Naive B cell (primary cell): ENCODE data around the gene DMXL2. TPM values are rescaled to one million over a fixed set of nuclear protein-coding genes. Genes with fewer than 3 reads are reported as not detected.
A peak's percentile ranks its signal among the peaks of the same experiment; 100 is the strongest.
"Not testable (repeated sequence)": the region's sequence is repeated elsewhere in the genome, so short reads cannot be mapped to it uniquely, and the experiment has no call there.

Experiments used
- ATAC-seq, 2 donors: fragments of 150-1000 bp; cut with Tn5 transposase; 2 replicates each; pipeline ENCODE4 v1.10.0; 2021; ENCODE audit warnings: low read depth in 2 of 2, mild to moderate bottlenecking in 2 of 2, moderate library complexity in 2 of 2
- DNase-seq: peaks from one replicate; pipeline ENCODE4 v3.0.0; 2022
- H3K27ac Mint-ChIP-seq, 6 donors: one replicate each; pipeline ENCODE4 v1.8.0; 2020 to 2022; ENCODE audit warnings: mild to moderate bottlenecking in 6 of 6, mixed read lengths in 6 of 6, moderate library complexity in 5 of 6, inconsistent platforms in 2 of 6
- H3K27me3 Mint-ChIP-seq, 3 donors: one replicate each; pipeline ENCODE4 v1.8.0; 2021 to 2022; ENCODE audit warnings: mixed read lengths in 3 of 3, mild to moderate bottlenecking in 1 of 3
- H3K36me3 Mint-ChIP-seq, 2 donors: one replicate each; pipeline ENCODE4 v1.8.0; 2020 to 2022; ENCODE audit warnings: mixed read lengths in 2 of 2, inconsistent platforms in 1 of 2, mild to moderate bottlenecking in 1 of 2
- H3K4me1 Mint-ChIP-seq, 3 donors: one replicate each; pipeline ENCODE4 v1.8.0; 2020 to 2022; ENCODE audit warnings: mixed read lengths in 3 of 3, inconsistent platforms in 1 of 3, mild to moderate bottlenecking in 1 of 3, moderate library complexity in 1 of 3
- H3K4me3 Mint-ChIP-seq, 8 donors: one replicate each; pipeline ENCODE4 v1.8.0; 2020 to 2022; ENCODE audit warnings: mild to moderate bottlenecking in 8 of 8, mixed read lengths in 8 of 8, moderate library complexity in 8 of 8, inconsistent platforms in 2 of 8
- H3K9me3 Mint-ChIP-seq, 7 donors: one replicate each; pipeline ENCODE4 v1.8.0; 2020 to 2022; ENCODE audit warnings: mixed read lengths in 7 of 7, mild to moderate bottlenecking in 5 of 7, inconsistent platforms in 2 of 7, moderate library complexity in 1 of 7
- polyA plus RNA-seq, 6 donors: library from polyadenylated mRNA; unstranded; fragments of 300-500 nt; fragmentation: Illumina TruSeq; gene quantifications; one replicate each; pipeline ENCODE4 v1.2.3, GENCODE V29; 2021; ENCODE audit warnings: low read depth in 6 of 6

DMXL2 gene
- polyA plus RNA-seq, 6 donors from 2014 or later, result 0.10 to 0.14 TPM; not detected in 4

DNA sequence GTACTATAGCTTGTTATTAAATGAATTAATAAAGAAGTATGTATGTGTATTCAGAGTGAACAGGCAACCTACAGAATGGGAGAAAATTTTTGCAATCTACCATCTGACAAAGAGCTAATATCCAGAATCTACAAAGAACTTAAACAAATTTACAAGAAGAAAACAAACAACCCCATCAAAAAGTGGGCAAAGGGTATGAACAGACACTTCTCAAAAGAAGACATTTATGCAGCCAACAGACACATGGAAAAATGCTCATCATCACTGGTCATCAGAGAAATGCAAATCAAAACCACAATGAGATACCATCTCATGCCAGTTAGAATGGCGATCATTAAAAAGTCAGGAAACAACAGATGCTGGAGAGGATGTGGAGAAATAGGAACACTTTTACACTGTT lies 25.5 kb upstream of the DMXL2 start:
- not testable (repeated sequence) for H3K27ac Mint-ChIP-seq, H3K9me3 Mint-ChIP-seq, H3K4me3 Mint-ChIP-seq, DNase-seq, H3K4me1 Mint-ChIP-seq, H3K36me3 Mint-ChIP-seq, H3K27me3 Mint-ChIP-seq, ATAC-seq

GRCh38 chr15:51647128-51647562 lies 24.6 kb upstream of the DMXL2 start:
- Mint-ChIP-seq H3K27ac (peak overlapping the region in 1 of 6 donors; percentile 77), H3K9me3 (no peaks in the 10 kb centered on the region)

DNA sequence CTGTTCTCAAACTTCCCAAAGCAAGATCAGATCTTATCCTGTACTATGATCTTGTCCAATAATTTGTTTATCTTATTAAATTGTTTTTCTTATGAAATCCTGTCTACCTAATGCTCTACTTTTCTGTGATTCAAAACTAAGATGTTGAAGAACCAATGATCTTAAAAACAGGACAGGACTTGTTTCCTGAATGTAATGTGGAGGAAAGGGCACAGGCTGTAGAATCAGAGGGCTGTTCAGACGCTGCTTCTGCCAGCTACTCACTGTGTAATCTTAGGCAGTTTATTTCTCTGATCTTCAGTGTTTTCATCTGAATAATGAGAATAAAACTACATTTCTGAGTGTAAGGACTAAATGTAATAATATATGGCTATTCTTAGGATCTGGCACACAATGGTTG lies 20.1 kb upstream of the DMXL2 start:
- H3K4me1 Mint-ChIP-seq, result no peaks in the 10 kb centered on the region
- no peak for ATAC-seq
- H3K27ac Mint-ChIP-seq, result no peak overlapping the region
- no peak overlapping the region for H3K4me3 Mint-ChIP-seq
- no peaks in the 10 kb centered on the region for H3K9me3 Mint-ChIP-seq
- peaks cover 0 to 7% (median 3%) of the 10 kb centered on the region in 3 donors for H3K27me3 Mint-ChIP-seq
- H3K36me3 Mint-ChIP-seq, result no peaks in the 10 kb centered on the region
- DNase-seq, result no peak

More at GRCh38 chr15:51647128-51647562, 24.6 kb upstream of the DMXL2 start:
- no peaks in the 10 kb centered on the region for H3K4me1 Mint-ChIP-seq
- no peak for DNase-seq
- no peak for ATAC-seq
- peaks cover 0 to 7% (median 0%) of the 10 kb centered on the region in 3 donors for H3K27me3 Mint-ChIP-seq
- no peaks in the 10 kb centered on the region for H3K36me3 Mint-ChIP-seq
- H3K4me3 Mint-ChIP-seq, result no peak overlapping the region

DNA sequence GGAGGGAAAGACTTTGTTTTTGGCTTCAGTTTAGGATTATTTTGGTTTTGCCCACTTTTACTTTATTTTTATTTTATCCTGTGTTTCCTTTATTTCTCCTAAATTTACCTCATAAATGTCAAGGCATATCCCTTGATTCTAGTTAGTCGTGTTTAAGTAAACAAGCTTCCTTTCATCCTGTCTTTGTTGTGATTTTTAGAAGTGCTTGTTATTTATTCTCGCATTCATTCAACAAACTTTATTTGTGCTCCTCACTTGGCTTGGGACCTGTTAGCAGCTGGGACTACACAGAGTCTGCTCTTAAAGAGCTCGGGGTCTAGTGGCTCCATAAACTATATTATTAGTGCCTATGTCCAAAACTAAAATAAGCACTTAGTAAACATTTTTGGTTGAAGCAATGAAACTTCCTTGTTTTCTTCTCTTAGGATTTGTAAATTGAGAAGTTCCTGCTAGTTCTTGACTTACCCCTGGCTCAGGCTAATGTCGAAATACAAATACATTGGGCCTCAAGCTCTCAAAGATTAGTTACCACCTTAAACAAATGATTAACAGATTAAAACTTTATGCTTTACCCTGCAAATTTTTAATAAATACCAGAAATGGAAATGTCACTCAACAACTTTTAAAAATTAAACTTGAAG lies 19.0 kb upstream of the DMXL2 start:
- DNase-seq (no peak), ATAC-seq (no peak)
- Mint-ChIP-seq H3K4me1 (no peaks in the 10 kb centered on the region), H3K27me3 (peaks cover 0 to 7% (median 3%) of the 10 kb centered on the region in 3 donors), H3K4me3 (no peak overlapping the region), H3K27ac (no peak overlapping the region), H3K36me3 (no peaks in the 10 kb centered on the region), H3K9me3 (no peaks in the 10 kb centered on the region)

DNA sequence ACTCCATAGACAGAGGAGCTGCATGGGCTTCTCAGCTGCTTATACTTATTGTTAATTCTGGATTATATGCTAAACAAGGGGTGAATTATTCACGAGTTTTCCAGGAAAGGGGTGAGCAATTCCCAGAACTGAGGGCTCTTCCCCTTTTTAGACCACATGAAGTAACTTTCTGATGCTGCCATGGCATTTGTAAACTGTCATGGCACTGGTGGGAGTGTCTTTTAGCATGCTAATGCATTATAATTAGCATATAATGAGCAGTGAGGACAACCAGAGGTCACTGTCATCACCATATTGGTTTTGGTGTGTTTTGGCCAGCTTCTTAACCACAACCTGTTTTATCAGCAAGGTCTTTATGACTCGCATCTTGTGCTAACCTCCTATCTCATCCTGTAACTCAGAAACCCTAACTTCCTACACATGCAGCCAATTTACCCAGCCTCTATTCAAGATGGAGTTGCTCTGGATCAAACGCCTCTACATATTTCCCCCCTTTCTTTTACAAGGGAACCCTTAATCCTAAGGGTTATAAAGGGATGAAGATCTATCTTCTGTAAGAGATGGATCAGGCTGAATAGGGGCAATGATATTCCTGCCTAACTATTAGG lies 12.1 kb upstream of the DMXL2 start:
- H3K4me1 Mint-ChIP-seq, result no peaks in the 10 kb centered on the region
- ATAC-seq, result no peak
- no peak for DNase-seq
- no peaks in the 10 kb centered on the region for H3K9me3 Mint-ChIP-seq
- H3K4me3 Mint-ChIP-seq, result no peak overlapping the region
- H3K27ac Mint-ChIP-seq, result no peak overlapping the region
- H3K27me3 Mint-ChIP-seq, result peaks cover 0 to 13% (median 7%) of the 10 kb centered on the region in 3 donors
- H3K36me3 Mint-ChIP-seq, result no peaks in the 10 kb centered on the region

DNA sequence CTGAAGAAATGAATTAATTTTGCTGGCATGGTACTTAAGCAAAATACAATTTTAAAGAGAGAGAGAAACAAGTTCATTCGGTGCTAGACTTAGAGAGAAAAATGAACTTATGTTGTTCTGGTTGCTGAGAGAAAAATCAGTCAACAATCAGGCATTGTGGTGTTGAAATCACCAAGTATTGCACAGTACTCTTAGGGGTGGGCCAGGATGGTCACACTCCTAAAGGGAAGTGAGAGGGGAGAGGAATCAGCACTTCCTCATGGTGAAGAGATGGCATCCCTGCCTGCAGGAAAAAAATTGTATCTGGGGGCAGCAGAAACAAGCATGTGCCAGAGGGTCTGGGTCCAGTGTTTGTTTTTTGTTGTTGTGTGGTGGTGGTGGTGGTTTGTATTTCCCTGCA lies 7.0 kb upstream of the DMXL2 start:
- no peak for DNase-seq
- H3K9me3 Mint-ChIP-seq, result no peaks in the 10 kb centered on the region
- no peak for ATAC-seq
- H3K4me3 Mint-ChIP-seq, result no peak overlapping the region
- peak overlapping the region in 2 of 6 donors; percentile 29 to 36 for H3K27ac Mint-ChIP-seq
- H3K36me3 Mint-ChIP-seq, result peaks cover 0 to 4% of the 10 kb centered on the region in 2 donors
- peaks cover 10 to 31% (median 19%) of the 10 kb centered on the region in 3 donors for H3K27me3 Mint-ChIP-seq
- peaks cover 5 to 6% (median 5%) of the 10 kb centered on the region in 3 donors for H3K4me1 Mint-ChIP-seq

DNA sequence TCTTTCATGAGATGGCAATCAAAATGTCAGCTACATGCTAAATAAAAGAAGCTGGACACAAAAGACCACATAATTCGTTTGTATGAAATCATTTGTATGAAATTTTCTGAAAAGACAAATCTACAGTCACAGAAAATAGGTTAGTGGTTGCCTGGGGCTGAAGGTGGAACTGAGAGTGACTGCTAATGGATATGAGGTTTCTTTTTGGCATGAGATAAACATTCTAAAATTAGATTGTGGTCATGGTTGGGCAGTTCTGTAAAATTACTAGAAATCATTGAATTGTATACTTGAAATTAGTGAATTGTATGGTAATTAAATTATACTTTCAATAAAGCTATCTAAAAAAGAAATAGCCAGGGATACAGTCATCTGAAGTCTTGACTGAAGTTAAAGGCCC lies 2.7 kb upstream of the DMXL2 start:
- Mint-ChIP-seq H3K4me1 (peaks cover 14 to 21% (median 20%) of the 10 kb centered on the region in 3 donors), H3K36me3 (peaks cover 0 to 4% of the 10 kb centered on the region in 2 donors), H3K9me3 (no peaks in the 10 kb centered on the region), H3K27ac (no peak overlapping the region), H3K4me3 (peak overlapping the region in 2 of 8 donors; percentile 57 to 79), H3K27me3 (peaks cover 24 to 37% (median 36%) of the 10 kb centered on the region in 3 donors)
- peak; percentile 22 to 38 for ATAC-seq
- DNase-seq, result no peak

GRCh38 chr15:51624022-51624421 lies 1.5 kb upstream of the DMXL2 start:
- Mint-ChIP-seq H3K4me1 (peaks cover 14 to 21% (median 20%) of the 10 kb centered on the region in 3 donors), H3K27me3 (peaks cover 24 to 37% (median 31%) of the 10 kb centered on the region in 3 donors), H3K9me3 (no peaks in the 10 kb centered on the region), H3K27ac (no peak overlapping the region), H3K4me3 (peak overlapping the region in 3 of 8 donors; percentile 24 to 79 (median 64)), H3K36me3 (peaks cover 0 to 4% of the 10 kb centered on the region in 2 donors)
- ATAC-seq (no peak), DNase-seq (no peak)

- H3K4me1 Mint-ChIP-seq, result peaks cover 14 to 21% (median 20%) of the 10 kb centered on the region in 3 donors
- H3K36me3 Mint-ChIP-seq, result peaks cover 0 to 4% of the 10 kb centered on the region in 2 donors
- no peak overlapping the region for H3K27ac Mint-ChIP-seq
- H3K4me3 Mint-ChIP-seq, result peak overlapping the region; percentile 77 to 91 (median 86)
- no peaks in the 10 kb centered on the region for H3K9me3 Mint-ChIP-seq
- ATAC-seq (no peak), DNase-seq (no peak)
- H3K27me3 Mint-ChIP-seq, result peaks cover 24 to 37% (median 31%) of the 10 kb centered on the region in 3 donors
Observed at GRCh38 chr15:51623386-51623938, 891 bp upstream of the DMXL2 start.

GRCh38 chr15:51621936-51622603 lies 501 bp downstream of the DMXL2 start:
- no peaks in the 10 kb centered on the region for H3K9me3 Mint-ChIP-seq
- peaks cover 16 to 23% (median 21%) of the 10 kb centered on the region in 3 donors for H3K27me3 Mint-ChIP-seq
- peak overlapping the region; percentile 77 to 91 (median 86) for H3K4me3 Mint-ChIP-seq
- H3K4me1 Mint-ChIP-seq, result peaks cover 14 to 21% (median 20%) of the 10 kb centered on the region in 3 donors
- ATAC-seq, result peak; percentile 49 to 51
- H3K36me3 Mint-ChIP-seq, result peaks cover 0 to 4% of the 10 kb centered on the region in 2 donors
- DNase-seq, result peak; percentile 7
- peak overlapping the region in 3 of 6 donors; percentile 39 to 57 (median 53) for H3K27ac Mint-ChIP-seq

GRCh38 chr15:51621155-51621765 lies 1.3 kb downstream of the DMXL2 start:
- H3K4me1 Mint-ChIP-seq, result peaks cover 14 to 21% (median 20%) of the 10 kb centered on the region in 3 donors
- ATAC-seq, result no peak
- no peak for DNase-seq
- peaks cover 16 to 19% (median 19%) of the 10 kb centered on the region in 3 donors for H3K27me3 Mint-ChIP-seq
- peak overlapping the region in 6 of 8 donors; percentile 77 to 88 (median 84) for H3K4me3 Mint-ChIP-seq
- H3K27ac Mint-ChIP-seq, result no peak overlapping the region
- H3K9me3 Mint-ChIP-seq, result no peaks in the 10 kb centered on the region
- peaks cover 0 to 4% of the 10 kb centered on the region in 2 donors for H3K36me3 Mint-ChIP-seq

GRCh38 chr15:51620641-51621040 lies 1.9 kb downstream of the DMXL2 start:
- H3K36me3 Mint-ChIP-seq, result peaks cover 0 to 2% of the 10 kb centered on the region in 2 donors
- H3K27ac Mint-ChIP-seq, result no peak overlapping the region
- DNase-seq (no peak), ATAC-seq (no peak)
- peaks cover 16 to 19% (median 18%) of the 10 kb centered on the region in 3 donors for H3K27me3 Mint-ChIP-seq
- no peaks in the 10 kb centered on the region for H3K9me3 Mint-ChIP-seq
- peak overlapping the region in 3 of 8 donors; percentile 19 to 64 (median 29) for H3K4me3 Mint-ChIP-seq
- H3K4me1 Mint-ChIP-seq, result peaks cover 13 to 20% (median 19%) of the 10 kb centered on the region in 3 donors

DNA sequence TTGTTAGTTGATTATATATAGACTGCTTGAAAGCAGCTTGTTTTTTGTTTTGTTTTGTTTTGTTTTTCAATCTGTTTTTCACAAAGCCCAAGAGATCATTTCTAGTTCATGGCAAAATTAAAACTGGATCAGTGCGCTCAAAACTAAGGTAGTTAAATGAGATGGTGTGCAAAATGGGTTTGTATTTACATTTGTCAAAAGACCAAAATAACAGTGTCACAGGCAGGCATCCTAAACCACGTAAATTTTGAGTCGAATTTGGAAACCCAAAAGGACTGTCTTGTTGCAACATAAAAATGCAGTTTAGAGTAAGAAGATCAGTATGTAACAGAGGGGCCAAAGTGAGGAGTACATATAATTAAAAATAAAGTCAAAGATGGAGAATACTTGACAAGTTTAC lies 2.4 kb downstream of the DMXL2 start:
- H3K27me3 Mint-ChIP-seq, result peaks cover 15 to 19% (median 16%) of the 10 kb centered on the region in 3 donors
- H3K27ac Mint-ChIP-seq, result peak overlapping the region in 1 of 6 donors; percentile 30
- no peaks in the 10 kb centered on the region for H3K9me3 Mint-ChIP-seq
- no peak for ATAC-seq
- no peaks in the 10 kb centered on the region for H3K36me3 Mint-ChIP-seq
- H3K4me1 Mint-ChIP-seq, result peaks cover 10 to 18% (median 15%) of the 10 kb centered on the region in 3 donors
- peak overlapping the region in 1 of 8 donors; percentile 64 for H3K4me3 Mint-ChIP-seq
- no peak for DNase-seq
